CD4-positive, alpha-beta T cell treated with Interleukin-17A for 4 hours (primary cell): Measurements from ENCODE around the gene PIP.
"Not testable (repeated sequence)": the region's sequence is repeated elsewhere in the genome, so short reads cannot be mapped to it uniquely, and the experiment has no call there.

Experiments used
- DNase-seq: peaks from one replicate; pipeline ENCODE4 v3.0.0-alpha.2; 2020; ENCODE audit warnings: mixed read lengths

PIP gene

DNA sequence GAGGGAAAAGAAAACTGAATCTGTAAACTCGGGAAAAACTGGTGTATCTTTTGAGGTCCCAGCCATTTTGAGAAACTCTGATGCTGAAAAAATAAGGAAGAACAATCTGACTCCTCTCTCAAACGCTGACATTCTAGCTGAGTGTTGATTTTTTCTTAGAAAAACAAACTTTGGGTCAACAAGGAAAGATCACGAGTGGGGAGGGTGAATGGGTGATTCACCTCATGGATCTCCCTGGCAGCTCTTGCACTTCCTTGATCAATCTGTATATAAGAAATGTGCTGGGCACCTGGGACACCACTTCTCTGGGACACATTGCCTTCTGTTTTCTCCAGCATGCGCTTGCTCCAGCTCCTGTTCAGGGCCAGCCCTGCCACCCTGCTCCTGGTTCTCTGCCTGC, at the start of gene PIP:
Gene PIP (plus strand): TSS at position 297 of the 400 bp plus-strand sequence. CDS start 40 bp downstream, at position 337.
- DNase-seq: no peak

GRCh38 chr7:143085109-143085508, 46.8 kb upstream of the PIP start:
- DNase-seq: no peak

GRCh38 chr7:143085610-143086009, 46.3 kb upstream of the PIP start:
- DNase-seq: not testable (repeated sequence)

DNA sequence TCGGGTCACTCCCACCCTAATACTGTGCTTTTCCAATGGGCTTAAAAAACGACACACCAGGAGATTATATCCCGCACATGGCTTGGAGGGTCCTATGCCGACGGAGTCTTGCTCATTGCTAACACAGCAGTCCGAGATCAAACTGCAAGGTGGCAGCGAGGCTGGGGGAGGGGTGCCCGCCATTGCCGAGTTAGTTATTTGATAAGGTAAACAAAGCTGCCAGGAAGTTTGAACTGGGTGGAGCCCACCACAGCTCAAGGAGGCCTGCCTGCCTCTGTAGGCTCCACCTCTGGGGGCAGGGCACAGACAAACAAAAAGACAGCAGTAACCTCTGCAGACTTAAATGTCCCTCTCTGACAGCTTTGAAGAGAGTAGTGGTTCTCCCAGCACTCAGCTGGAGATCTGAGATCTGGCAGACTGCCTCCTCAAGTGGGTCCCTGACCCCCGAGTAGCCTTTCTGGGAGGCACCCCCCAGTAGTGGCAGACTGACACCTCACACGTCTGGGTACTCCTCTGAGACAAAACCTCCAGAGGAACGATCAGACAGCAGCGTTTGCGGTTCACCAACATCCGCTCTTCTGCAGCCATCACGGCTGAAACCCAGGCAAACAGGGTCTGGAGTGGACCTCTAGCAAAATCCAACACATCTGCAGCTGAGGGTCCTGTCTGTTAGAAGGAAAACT, 43.2 kb upstream of the PIP start:
- DNase-seq: not testable (repeated sequence)

- DNase-seq: no peak
These were observed 35.7 kb upstream of the PIP start for GRCh38 chr7:143096146-143096545.

- DNase-seq: not testable (repeated sequence)
These were observed 32.3 kb upstream of the PIP start for GRCh38 chr7:143099579-143099978.

DNA sequence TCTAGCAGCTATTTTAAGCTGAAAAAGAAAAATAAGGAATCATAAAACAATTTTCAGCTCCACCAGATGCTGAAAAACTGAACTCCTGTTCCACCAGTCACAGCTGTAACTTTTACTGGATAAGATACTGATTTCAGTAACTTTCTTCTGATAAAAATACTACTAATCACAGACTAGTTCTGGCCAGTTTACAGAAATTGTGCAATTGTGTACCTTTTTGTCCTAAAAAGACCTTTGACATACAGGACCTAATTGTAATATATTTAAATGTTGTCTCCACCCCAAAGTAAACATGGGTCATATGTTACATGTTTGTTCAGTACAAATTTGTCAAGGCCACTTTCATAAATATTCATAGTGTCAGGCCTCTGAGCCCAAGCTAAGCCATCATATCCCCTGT, 27.1 kb upstream of the PIP start:
- DNase-seq: no peak

DNA sequence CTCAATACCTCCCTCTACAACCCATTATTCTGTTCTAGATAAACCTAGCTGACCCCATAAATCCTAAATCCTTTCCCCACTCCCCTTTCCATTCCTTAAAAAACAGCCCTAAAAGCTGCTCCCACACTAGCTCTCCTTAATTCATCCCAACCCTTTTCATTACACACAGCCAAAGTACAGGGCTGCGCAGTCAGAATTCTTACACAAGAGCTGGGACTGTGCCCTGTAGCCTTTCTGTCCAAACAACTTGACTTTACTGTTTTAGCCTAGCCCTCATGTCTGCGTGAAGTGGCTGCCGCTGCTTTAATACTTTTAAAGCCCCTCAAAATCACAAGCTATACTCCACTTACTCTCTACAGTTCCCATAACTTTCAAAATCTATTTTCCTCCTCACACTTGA, 23.9 kb upstream of the PIP start:
- DNase-seq: not testable (repeated sequence)

GRCh38 chr7:143117395-143117794, 14.5 kb upstream of the PIP start:
- DNase-seq: no peak

DNA sequence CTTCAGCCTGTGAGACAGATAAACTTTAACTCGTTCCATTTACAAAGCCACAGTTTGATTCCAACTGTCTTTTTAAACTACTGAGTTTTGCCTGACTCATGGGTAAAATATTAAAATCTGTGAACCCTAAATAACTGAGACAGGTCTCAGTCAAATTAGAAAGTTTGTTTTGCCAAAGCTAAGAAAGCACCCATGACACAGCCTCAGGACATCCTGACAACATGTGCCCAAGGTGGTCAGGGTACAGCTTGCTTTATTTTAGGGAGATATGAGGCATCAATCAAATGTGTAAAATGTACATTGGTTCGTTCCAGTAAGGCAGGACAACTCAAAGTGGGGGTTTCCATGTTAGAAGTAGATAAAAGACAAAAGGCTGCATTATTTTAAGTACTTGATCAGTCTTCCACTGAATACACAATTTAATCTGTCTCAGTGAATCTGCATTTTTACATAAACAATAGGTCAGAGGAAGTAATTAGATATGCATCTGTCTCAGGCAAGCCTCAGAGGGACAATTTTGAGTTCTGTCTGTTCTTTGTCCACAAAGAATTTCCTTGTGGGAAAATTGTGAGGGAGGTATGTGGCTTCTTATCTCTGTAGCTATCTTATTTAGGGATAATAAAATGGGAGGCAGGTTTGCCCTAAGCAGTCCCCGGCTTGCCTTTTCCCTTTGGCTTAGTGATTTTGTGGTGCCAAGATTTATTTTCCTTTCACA, 11.0 kb upstream of the PIP start:
- DNase-seq: no peak

DNA sequence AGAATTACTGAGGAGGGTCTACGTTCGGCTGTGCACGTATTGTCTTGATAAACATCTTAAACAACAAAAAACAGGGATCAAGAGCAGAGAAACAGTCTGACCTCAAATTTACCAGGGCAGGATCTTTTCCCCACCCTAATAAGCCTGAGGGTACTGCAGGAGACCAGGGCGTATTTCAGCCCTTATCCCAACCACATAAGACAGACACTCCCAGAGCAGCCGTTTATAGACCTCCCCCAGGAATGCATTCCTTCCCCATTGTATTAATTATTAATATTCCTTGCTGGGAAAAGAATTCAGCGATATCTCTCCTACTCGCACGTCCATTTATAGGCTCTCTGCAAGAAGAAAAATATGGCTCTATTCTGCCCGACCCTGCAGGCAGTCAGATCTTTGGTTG, 8.6 kb upstream of the PIP start:
- not testable (repeated sequence) for DNase-seq

GRCh38 chr7:143126146-143126545, 5.7 kb upstream of the PIP start:
- DNase-seq: no peak

DNA sequence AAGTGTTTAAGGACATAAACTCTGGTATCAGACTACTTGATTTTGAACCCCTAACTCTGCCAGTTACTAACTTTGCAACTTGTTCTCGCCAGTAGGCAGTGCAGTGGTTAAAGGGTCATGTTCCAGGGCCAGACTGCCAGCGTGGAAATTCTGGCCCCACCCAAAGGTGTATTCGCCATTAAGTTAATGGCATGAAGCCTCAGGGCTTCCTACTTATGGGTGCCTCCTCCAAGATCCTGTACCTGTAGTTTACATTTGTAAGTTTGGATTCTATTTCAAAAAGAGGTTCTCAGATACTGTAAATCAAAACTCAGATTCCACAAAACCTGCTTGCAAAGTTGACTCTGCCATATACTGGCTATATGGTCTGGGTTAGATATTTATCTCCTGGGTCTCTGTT, 2.8 kb upstream of the PIP start:
- no peak for DNase-seq

GRCh38 chr7:143129477-143129876, 2.4 kb upstream of the PIP start:
- DNase-seq: no peak

DNA sequence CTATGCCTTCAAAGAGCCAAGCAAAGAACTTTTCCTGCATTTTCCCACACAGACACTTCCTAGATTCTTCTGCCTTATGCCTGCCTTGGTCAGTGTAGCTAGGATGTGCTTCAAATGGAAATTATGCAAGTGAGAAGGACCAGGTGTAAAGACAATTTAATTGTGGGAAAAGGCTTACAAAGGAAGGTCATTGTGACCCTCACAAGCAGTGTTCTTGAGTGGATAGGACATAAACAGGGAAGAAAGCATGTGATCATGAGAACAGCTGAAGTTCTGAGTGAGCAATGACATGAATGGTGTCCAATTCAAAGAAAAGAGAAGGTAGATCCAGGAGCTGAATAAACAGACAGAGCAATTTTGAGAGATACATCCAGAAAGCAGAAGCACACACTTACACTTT, 1.3 kb upstream of the PIP start:
- DNase-seq: no peak

GRCh38 chr7:143147070-143147469, 15.2 kb downstream of the PIP start:
- no peak for DNase-seq

GRCh38 chr7:143148050-143148449, 16.2 kb downstream of the PIP start:
- no peak for DNase-seq

DNA sequence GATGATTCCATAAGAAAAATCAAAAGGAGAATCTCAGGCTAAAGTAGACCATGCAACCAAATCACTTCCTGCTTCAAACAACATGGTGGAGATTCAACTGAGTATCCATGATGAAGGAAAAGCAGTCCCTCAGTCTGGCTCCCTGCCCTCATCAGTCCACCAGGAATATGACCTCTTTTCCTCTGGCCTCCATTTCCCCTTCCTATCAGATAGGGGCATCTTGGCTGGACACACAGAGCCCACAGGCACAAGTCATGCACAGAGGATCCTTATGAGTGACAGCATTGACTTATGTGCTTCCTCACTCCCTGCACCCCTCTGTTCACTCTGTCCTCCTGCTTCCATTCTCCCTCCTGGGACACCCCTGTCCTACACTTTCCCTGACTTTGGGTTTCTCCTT, 16.8 kb downstream of the PIP start:
- no peak for DNase-seq

DNA sequence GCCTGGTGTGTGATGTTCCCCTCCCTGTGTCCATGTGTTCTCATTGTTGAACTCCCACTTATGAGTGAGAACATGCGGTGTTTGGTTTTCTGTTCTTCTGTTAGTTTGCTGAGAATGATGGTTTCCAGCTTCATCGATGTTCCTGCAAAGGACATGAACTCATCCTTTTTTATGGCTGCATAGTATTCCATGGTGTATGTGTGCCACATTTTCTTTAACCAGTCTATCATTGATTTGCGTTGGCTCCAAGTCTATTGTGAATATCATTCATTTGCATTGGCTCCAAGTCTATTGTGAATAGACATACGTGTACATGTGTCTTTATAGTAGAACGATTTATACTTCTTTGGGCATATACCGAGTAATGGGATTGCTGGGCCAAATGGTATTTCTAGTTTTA, 18.8 kb downstream of the PIP start:
- not testable (repeated sequence) for DNase-seq

- not testable (repeated sequence) for DNase-seq
These were observed 26.7 kb downstream of the PIP start for GRCh38 chr7:143158617-143159016.

GRCh38 chr7:143171697-143172096, 39.8 kb downstream of the PIP start:
- DNase-seq: no peak

GRCh38 chr7:143172354-143172753, 40.5 kb downstream of the PIP start:
- no peak for DNase-seq

DNA sequence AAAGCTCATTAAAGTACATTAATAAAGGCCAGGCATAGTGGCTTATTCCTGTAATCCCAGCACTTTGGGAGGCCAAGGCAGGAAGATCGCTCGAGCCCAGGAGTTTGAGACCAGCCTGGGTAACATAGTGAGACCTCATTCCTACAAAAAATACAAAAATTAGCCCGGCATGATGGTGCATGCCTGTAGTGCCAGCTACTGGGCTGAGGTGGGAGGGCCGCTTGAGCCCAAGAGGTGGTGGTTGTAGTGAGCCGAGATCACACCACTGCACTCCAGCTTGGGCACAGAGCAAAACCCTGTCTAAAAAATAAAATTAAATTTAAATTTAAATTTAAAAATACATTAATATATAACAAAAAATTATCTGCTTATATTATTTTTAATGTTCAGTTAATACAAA, 44.3 kb downstream of the PIP start:
- DNase-seq: no peak

DNA sequence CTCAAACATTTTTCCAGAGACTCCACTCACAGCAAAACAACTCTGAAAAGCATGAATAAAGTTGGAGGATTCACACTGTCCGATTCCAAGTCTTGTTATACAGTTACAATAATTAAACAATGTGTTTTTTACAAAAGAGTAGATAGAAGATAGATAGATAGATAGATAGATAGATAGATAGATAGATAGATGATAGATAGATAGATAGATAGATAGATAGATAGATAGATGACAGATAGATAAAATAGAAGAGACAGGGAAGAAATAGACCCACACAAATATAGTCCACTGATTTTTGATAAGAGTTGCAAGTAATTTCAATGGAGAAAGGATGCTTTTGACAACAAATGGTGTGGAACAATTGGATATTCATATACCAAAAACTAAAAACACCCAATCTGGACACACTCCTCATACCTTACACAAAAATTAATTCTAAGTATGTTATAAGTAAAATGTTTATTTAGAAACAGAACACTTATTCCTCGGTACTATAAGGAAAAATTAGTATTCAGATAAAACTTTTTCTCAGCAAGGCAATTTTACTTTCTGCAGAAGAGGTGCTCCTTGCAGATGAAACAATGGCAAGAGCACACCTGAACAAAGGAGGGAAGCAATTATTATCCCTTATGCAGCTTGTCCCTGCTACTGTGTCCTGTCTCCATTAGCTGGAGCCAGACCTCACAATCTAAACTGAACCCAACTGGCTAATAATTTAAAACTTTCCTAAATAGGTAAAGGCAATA, 45.7 kb downstream of the PIP start:
- no peak for DNase-seq
